Bronchial epithelial cell (primary cell): ENCODE measurements around the gene ZNF358. TPM values are rescaled to one million over a fixed set of nuclear protein-coding genes. Genes with fewer than 3 reads are reported as not detected.
A peak's percentile ranks its signal among the peaks of the same experiment; 100 is the strongest.

Experiments used
- DNase-seq: peaks from one replicate; pipeline ENCODE4 v3.0.0-alpha.2; 2010; ENCODE audit warnings: low read depth
- FAIRE-seq: peaks from 2 replicates; lab custom pipeline; 2011; peaks lifted over from hg19 to GRCh38; lab: Jason Lieb, UNC
- H3K27me3 ChIP-seq: 2 replicates; pipeline ENCODE4 v1.5.1; 2011; ENCODE audit warnings: low read length; ENCODE audit not compliant: control insufficient read depth, insufficient read depth
- H3K36me3 ChIP-seq: 2 replicates; pipeline ENCODE4 v1.5.1; 2011; ENCODE audit warnings: low read length; ENCODE audit not compliant: control insufficient read depth, insufficient read depth
- H3K4me3 ChIP-seq: 2 replicates; pipeline ENCODE4 v1.5.1; 2011; ENCODE audit warnings: mild to moderate bottlenecking, low read depth, low read length, control low read depth
- total RNA-seq: library from RNA; depleted of rRNA; stranded (reverse); fragments of >200 nt; gene quantifications from 2 replicates; pipeline ENCODE4 v1.2.1, GENCODE V29; 2014
- TF ChIP-seq, protein P1 (sequence below): IDR thresholded peaks from 2 replicates; pipeline ENCODE4 v1.5.1; 2011; ENCODE audit warnings: mild to moderate bottlenecking, moderate library complexity, low read length, control low read depth, inconsistent platforms; ENCODE audit not compliant: insufficient read depth, severe bottlenecking

ZNF358 gene
- total RNA-seq, 1 donor from 2014 or later, result 3.9 TPM

DNA sequence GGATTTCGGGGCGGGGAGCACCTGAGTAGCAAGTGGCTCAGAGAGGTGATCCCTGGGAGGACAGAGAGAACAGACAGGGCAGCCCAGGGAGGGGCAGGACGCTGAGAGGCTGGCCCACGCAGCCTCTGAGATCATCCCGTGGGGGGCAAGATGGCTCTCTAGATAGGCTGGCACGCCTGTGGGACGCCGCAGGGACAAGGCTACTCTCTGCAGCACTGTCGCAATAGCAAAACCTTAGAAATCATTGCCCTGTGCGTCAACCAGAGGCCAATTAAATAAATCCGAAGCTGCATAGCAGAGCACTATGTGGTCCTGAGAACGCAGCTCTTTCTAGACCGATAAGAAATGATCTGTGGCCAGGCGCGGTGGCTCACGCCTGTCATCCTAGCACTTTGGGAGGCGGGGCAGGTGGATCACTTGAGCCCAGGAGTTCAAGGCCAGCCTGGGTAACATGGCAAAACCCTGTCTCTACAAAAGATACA, 32.1 kb upstream of the ZNF358 start:
- H3K4me3 ChIP-seq, result no peak overlapping the region
- DNase-seq, result no peak
- TF ChIP-seq, protein P1, sequence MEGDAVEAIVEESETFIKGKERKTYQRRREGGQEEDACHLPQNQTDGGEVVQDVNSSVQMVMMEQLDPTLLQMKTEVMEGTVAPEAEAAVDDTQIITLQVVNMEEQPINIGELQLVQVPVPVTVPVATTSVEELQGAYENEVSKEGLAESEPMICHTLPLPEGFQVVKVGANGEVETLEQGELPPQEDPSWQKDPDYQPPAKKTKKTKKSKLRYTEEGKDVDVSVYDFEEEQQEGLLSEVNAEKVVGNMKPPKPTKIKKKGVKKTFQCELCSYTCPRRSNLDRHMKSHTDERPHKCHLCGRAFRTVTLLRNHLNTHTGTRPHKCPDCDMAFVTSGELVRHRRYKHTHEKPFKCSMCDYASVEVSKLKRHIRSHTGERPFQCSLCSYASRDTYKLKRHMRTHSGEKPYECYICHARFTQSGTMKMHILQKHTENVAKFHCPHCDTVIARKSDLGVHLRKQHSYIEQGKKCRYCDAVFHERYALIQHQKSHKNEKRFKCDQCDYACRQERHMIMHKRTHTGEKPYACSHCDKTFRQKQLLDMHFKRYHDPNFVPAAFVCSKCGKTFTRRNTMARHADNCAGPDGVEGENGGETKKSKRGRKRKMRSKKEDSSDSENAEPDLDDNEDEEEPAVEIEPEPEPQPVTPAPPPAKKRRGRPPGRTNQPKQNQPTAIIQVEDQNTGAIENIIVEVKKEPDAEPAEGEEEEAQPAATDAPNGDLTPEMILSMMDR, result no peak
- FAIRE-seq, result no peak
- H3K27me3 ChIP-seq, result no peaks in the 10 kb centered on the region
- H3K36me3 ChIP-seq, result no peaks in the 10 kb centered on the region

DNA sequence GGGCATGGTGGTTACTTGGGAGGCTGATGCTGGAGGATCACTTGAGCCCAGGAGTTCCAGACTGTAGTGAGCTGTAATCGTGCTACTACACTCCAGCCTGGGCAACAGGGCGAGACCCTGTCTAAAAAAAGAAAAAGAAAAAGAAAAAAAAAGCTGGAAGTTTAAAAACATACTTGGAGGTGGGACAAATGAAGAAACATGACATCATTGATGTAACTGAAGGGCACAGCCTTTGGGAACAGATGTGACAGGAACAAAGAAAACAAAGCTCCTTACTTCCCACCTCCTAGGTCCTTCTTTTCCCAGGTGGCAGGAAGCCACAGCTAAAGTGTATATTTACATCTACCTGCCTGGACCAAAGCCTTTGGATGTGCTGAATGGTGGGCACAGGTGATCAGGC, 29.0 kb upstream of the ZNF358 start:
- Histone ChIP-seq H3K36me3 (no peaks in the 10 kb centered on the region), H3K4me3 (no peak overlapping the region), H3K27me3 (no peaks in the 10 kb centered on the region)
- DNase-seq (no peak), FAIRE-seq (no peak)
- TF ChIP-seq, protein P1, result no peak

DNA sequence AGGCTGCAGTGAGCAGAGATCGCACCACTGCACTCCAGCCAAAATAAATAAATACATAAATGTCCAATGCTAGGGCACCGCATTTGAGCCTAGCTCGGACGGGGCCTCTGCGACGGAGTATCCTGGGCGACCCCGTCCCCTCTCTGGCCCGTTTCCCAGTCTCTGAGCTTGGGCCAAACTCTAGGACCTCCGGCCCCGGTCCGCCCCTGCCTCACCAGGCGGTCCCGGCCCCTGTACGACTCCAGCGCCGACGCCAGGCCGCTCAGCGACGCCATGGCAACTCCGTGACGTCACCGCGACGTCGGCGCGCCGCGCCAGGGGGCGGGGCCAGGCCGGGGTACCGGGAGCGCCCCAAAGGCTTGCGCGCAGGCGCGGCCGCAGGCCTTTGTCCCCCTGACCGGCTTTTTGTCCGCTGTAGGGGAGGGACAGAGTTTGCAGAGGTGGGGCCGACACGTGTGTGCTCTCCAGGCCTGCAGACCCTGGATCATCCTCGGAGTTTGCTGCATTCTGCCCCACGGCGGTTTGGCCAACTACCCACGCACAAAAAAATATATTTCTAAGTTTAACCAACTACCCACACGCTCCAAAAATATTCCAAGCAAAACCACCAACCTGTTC, 27.1 kb upstream of the ZNF358 start, which contains the start of gene PEX11G:
TSS of gene PEX11G (minus strand) at position 300 of the 618 bp plus-strand sequence. CDS start at position 275, 25 bp downstream.
- H3K36me3 ChIP-seq, result no peaks in the 10 kb centered on the region
- FAIRE-seq (no peak), DNase-seq (peak; percentile 66)
- H3K27me3 ChIP-seq, result no peaks in the 10 kb centered on the region
- H3K4me3 ChIP-seq, result peak within 1 kb of the TSS; percentile 71
- TF ChIP-seq, protein P1, result no peak

DNA sequence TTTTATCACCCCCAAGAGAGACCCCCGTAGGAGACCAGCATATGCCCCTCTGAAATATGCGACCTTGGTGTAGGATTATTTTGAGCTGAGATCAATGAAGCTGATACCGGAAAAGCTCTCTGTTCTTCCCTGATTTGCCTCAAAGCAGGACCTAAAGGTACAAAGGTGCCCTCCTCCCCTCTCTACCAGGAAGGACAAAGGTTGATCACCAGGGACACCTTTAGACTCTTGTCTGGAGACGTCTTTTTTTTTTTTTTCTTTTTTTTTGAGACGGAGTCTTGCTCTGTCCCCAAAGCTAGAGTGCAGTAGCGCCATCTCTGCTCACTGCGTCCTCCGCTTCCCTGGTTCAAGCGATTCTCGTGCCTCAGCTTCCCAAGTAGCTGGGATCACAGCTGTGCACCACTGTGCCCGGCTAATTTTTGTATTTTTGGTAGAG, 26.3 kb upstream of the ZNF358 start:
- FAIRE-seq (no peak), DNase-seq (no peak)
- H3K27me3 ChIP-seq, result no peaks in the 10 kb centered on the region
- H3K4me3 ChIP-seq, result no peak overlapping the region
- TF ChIP-seq, protein P1, result no peak
- H3K36me3 ChIP-seq, result no peaks in the 10 kb centered on the region

DNA sequence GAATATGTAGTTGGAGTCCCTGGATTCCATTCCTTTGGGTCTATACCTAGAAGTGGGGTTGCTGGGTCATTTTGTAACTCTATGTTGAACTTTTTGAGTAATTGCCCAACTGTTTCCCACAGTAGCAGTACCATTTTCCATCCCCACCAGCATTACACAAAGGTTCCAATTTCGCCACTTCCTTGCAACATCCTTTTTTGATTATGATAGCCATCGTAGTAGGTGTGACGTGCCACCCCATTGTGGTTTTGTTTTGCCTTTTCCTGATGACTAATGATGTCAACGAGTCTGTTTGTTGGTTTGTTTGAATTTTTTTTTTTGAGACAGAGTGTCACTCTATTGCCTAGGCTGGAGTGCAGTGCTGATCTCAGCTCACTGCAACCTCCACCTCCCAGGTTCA, 23.8 kb upstream of the ZNF358 start:
- DNase-seq (peak; percentile 85), FAIRE-seq (peak; percentile 18)
- Histone ChIP-seq H3K4me3 (no peak overlapping the region), H3K27me3 (no peaks in the 10 kb centered on the region), H3K36me3 (no peaks in the 10 kb centered on the region)
- TF ChIP-seq, protein P1, result no peak

DNA sequence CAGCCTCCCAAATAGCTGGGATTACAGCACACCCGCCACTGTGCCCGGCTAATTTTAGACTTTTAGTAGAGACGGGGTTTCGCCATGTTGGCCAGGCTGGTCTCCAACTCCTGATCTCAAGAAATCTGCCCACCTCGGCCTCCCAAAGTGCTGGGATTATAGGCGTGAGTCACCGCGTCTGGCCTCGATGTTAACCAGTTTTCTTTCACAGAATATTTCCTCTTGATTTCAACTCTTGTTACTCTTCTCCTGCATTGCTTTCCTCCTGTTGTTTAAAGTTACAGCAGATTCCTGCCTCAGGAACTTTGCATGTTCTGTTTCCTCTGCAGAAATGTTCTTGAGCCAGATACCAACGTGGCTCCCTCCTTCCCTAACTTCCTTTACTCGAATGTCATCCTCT, 23.3 kb upstream of the ZNF358 start:
- Histone ChIP-seq H3K36me3 (no peaks in the 10 kb centered on the region), H3K27me3 (no peaks in the 10 kb centered on the region), H3K4me3 (no peak overlapping the region)
- TF ChIP-seq, protein P1, result no peak
- no peak for FAIRE-seq
- DNase-seq, result no peak
